Peyer's patch (tissue), 4 donors: ENCODE results near the gene EBNA1BP2. TPM values are rescaled to one million over a fixed set of nuclear protein-coding genes. Genes with fewer than 3 reads are reported as not detected.

Source experiments
- DNase-seq, 3 donors: peaks; one replicate each; pipeline ENCODE4 v3.0.0-alpha.2; 2017 to 2019
- H3K27ac ChIP-seq, 4 donors: fragments of 200-600 bp; sonication (generic); one replicate each; pipeline ENCODE4 v1.5.1; 2016 to 2019
- H3K27me3 ChIP-seq, 2 donors: fragments of 200-600 bp; sonication (generic); one replicate each; pipeline ENCODE4 v1.5.1; 2019
- H3K36me3 ChIP-seq, 3 donors: fragments of 200-600 bp; sonication (generic); one replicate each; pipeline ENCODE4 v1.5.1; 2016 to 2019
- H3K4me1 ChIP-seq, 4 donors: fragments of 200-600 bp; sonication (generic); one replicate each; pipeline ENCODE4 v1.5.1; 2016 to 2019
- H3K4me3 ChIP-seq, 4 donors: fragments of 200-600 bp; sonication (generic); 1 replicate in 3 of 4; 2 replicates in 1 of 4; pipeline ENCODE4 v1.5.1; 2016 to 2019; ENCODE audit warnings: mild to moderate bottlenecking in 1 of 4
- H3K9me3 ChIP-seq, 4 donors: fragments of 200-600 bp; sonication (generic); one replicate each; pipeline ENCODE4 v1.5.1; 2016 to 2019; ENCODE audit warnings: mild to moderate bottlenecking in 1 of 4
- POLR2A ChIP-seq, 2 donors: fragments of 450-650 bp; IDR thresholded peaks; one replicate each; pipeline ENCODE4 v1.5.1; 2017; ENCODE audit warnings: antibody characterized with exemption in 2 of 2, mild to moderate bottlenecking in 2 of 2, moderate library complexity in 2 of 2
- total RNA-seq, 4 donors: library from RNA; depleted of rRNA; stranded (reverse); fragments of >200 nt; gene quantifications; one replicate each; pipeline ENCODE4 v1.1.0, GENCODE V29; 2016
- TF ChIP-seq, protein P1 (sequence below), 6 experiments: fragments of 450-650 bp in 4 of 6; fragments of 200-600 bp in 2 of 6; sonication (generic) in 1 of 6; IDR thresholded peaks; one replicate each; pipeline ENCODE4 v1.5.1; 2017 to 2019; ENCODE audit warnings: antibody characterized with exemption in 6 of 6, mild to moderate bottlenecking in 3 of 6, moderate library complexity in 1 of 6

Gene EBNA1BP2
- total RNA-seq, 4 donors from 2014 or later, result 12.8 to 62.7 (median 23.3) TPM

GRCh38 chr1:43171312-43171875, 696 bp downstream of the EBNA1BP2 start:
- no peak for DNase-seq
- Histone ChIP-seq H3K27ac (peak overlapping the region in 3 of 4 donors; percentile 7 to 51 (median 50)), H3K4me3 (peak overlapping the region; percentile 64 to 95 (median 78)), H3K9me3 (no peaks in the 10 kb centered on the region), H3K27me3 (no peaks in the 10 kb centered on the region), H3K36me3 (peaks cover 0 to 38% (median 0%) of the 10 kb centered on the region in 3 donors), H3K4me1 (peaks cover 0 to 11% (median 5%) of the 10 kb centered on the region in 4 donors)
- TF ChIP-seq, protein P1, sequence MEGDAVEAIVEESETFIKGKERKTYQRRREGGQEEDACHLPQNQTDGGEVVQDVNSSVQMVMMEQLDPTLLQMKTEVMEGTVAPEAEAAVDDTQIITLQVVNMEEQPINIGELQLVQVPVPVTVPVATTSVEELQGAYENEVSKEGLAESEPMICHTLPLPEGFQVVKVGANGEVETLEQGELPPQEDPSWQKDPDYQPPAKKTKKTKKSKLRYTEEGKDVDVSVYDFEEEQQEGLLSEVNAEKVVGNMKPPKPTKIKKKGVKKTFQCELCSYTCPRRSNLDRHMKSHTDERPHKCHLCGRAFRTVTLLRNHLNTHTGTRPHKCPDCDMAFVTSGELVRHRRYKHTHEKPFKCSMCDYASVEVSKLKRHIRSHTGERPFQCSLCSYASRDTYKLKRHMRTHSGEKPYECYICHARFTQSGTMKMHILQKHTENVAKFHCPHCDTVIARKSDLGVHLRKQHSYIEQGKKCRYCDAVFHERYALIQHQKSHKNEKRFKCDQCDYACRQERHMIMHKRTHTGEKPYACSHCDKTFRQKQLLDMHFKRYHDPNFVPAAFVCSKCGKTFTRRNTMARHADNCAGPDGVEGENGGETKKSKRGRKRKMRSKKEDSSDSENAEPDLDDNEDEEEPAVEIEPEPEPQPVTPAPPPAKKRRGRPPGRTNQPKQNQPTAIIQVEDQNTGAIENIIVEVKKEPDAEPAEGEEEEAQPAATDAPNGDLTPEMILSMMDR (IDR thresholded peaks at IDR 0.05), result no peak
- TF ChIP-seq POLR2A (IDR thresholded peaks at IDR 0.05), result no peak

DNA sequence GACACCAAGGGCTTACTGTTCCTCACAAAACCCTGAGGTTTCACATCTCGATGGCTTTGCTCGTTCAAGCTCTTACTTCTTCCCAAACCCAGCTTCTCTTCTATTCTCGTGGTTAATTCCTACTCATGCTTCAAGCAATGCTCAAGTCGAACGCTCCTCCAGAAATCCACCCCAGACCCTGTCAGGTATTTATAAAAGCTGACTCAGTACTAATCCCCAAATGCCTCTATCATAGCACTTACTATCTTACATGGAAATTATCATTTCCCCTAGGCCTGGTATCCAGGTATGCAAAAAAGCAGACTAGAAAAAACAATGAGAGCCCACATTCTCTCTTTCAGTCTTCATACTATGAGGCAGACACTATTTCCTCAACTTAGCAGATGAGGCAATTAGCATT, 6.3 kb downstream of the EBNA1BP2 start:
- Histone ChIP-seq H3K4me1 (peaks cover 0 to under 1% (median 0%) of the 10 kb centered on the region in 4 donors), H3K9me3 (no peaks in the 10 kb centered on the region), H3K4me3 (no peak overlapping the region), H3K27ac (no peak overlapping the region), H3K36me3 (peaks cover 0 to 67% (median 0%) of the 10 kb centered on the region in 3 donors), H3K27me3 (no peaks in the 10 kb centered on the region)
- TF ChIP-seq, protein P1 (IDR thresholded peaks at IDR 0.05), result no peak
- no peak for TF ChIP-seq POLR2A (IDR thresholded peaks at IDR 0.05)
- DNase-seq, result no peak

GRCh38 chr1:43165162-43165561, 6.9 kb downstream of the EBNA1BP2 start:
- Histone ChIP-seq H3K4me3 (no peak overlapping the region), H3K27ac (no peak overlapping the region), H3K9me3 (no peaks in the 10 kb centered on the region), H3K36me3 (peaks cover 0 to 64% (median 0%) of the 10 kb centered on the region in 3 donors), H3K4me1 (no peaks in the 10 kb centered on the region), H3K27me3 (no peaks in the 10 kb centered on the region)
- no peak for DNase-seq
- TF ChIP-seq, protein P1 (IDR thresholded peaks at IDR 0.05), result no peak
- no peak for TF ChIP-seq POLR2A (IDR thresholded peaks at IDR 0.05)

DNA sequence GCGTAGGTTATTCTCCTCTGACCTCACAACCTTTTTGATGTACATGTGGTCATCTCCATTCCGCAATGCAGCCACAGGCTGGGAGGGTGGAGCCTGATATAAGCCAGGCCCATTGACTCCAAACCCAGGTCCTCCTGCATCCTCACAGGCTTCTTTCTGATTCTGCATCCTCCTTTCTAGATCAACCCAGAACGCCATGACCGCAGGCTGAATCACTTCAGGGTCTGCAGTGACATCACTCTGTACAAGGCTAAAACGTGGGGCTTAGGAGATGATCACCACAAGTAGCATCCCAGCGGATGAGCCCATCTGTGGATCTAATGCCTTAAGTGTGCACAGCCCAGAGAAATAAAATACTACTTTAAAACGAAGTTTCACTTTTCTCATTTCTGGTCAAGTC, 16.1 kb downstream of the EBNA1BP2 start:
- no peaks in the 10 kb centered on the region for H3K9me3 ChIP-seq
- TF ChIP-seq, protein P1 (IDR thresholded peaks at IDR 0.05), result no peak
- TF ChIP-seq POLR2A (IDR thresholded peaks at IDR 0.05), result no peak
- H3K27ac ChIP-seq, result no peak overlapping the region
- H3K4me1 ChIP-seq, result no peaks in the 10 kb centered on the region
- H3K27me3 ChIP-seq, result no peaks in the 10 kb centered on the region
- DNase-seq, result no peak
- no peaks in the 10 kb centered on the region for H3K36me3 ChIP-seq
- no peak overlapping the region for H3K4me3 ChIP-seq

DNA sequence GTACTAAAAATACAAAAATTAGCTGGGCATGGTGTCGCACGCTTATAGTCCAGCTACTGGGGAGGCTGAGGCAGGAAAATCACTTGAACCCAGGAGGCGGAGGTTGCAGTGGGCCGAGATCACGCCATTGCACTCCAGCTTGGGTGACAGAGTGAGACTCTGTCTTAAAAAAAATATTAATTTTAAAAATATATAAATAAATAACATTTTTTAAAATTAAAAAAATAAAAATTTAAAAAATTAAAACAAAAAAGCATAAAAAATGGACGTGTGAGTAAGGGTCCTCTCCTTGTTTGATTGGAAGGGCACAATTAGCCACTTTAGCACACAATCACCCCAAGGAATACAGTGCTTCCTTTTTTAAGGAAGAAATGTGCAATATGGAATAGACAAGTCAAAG, 18.6 kb downstream of the EBNA1BP2 start:
- Histone ChIP-seq H3K9me3 (no peaks in the 10 kb centered on the region), H3K4me3 (no peak overlapping the region), H3K27me3 (no peaks in the 10 kb centered on the region), H3K4me1 (no peaks in the 10 kb centered on the region), H3K36me3 (no peaks in the 10 kb centered on the region), H3K27ac (no peak overlapping the region)
- TF ChIP-seq POLR2A (IDR thresholded peaks at IDR 0.05), result no peak
- TF ChIP-seq, protein P1 (IDR thresholded peaks at IDR 0.05), result no peak
- DNase-seq, result no peak
